Left lung (tissue), 10 donors: Measurements from ENCODE around the gene STAT5A. TPM values are rescaled to one million over a fixed set of nuclear protein-coding genes. Genes with fewer than 3 reads are reported as not detected.
"Not testable (repeated sequence)": the region's sequence is repeated elsewhere in the genome, so short reads cannot be mapped to it uniquely, and the experiment has no call there.

Experiments used
- ATAC-seq: fragments of 200-7000 bp; cut with Tn5 transposase; one replicate; pipeline ENCODE4 v1.9.1; 2020; ENCODE audit warnings: moderate library complexity
- DNase-seq, 4 donors: peaks; one replicate each; pipeline ENCODE4 v3.0.0-alpha.2; 2013 to 2020
- H3K27ac ChIP-seq, 2 donors: fragments of 200-600 bp; sonication (generic) in 1 of 2; one replicate each; pipeline versions ENCODE4 v1.5.0 to v1.8.0; 2020 to 2021
- H3K27me3 ChIP-seq, 2 donors: fragments of 200-600 bp; sonication (generic) in 1 of 2; one replicate each; pipeline versions ENCODE4 v1.5.0 to v1.8.0; 2020 to 2021
- H3K36me3 ChIP-seq, 2 donors: fragments of 200-600 bp; sonication (generic) in 1 of 2; one replicate each; pipeline versions ENCODE4 v1.5.0 to v1.8.0; 2020 to 2021
- H3K4me1 ChIP-seq, 2 donors: fragments of 200-600 bp; one replicate each; pipeline ENCODE4 v1.8.0; 2021
- H3K4me3 ChIP-seq, 2 donors: fragments of 200-600 bp; sonication (generic) in 1 of 2; one replicate each; pipeline versions ENCODE4 v1.5.0 to v1.8.0; 2020 to 2021; ENCODE audit warnings: mild to moderate bottlenecking in 1 of 2
- H3K9me3 ChIP-seq, 2 donors: fragments of 200-600 bp; sonication (generic) in 1 of 2; one replicate each; pipeline versions ENCODE4 v1.5.0 to v1.8.0; 2020 to 2021
- intact Hi-C, 2 donors: fragments of 100-400 bp; cut with DNase I; formaldehyde crosslinking; loops; one replicate each; pipeline versions ENCODE4 v1.11.2 to v1.14.2; 2022
- polyA plus RNA-seq, 6 donors: library from polyadenylated mRNA; unstranded; fragments of 120-200 nt; gene quantifications; one replicate each; pipeline ENCODE4 v1.2.1, GENCODE V29; 2013; ENCODE audit not compliant: insufficient read length in 6 of 6
- total RNA-seq, 2 donors: library from RNA; stranded (reverse); fragmentation: NEBNext Ultra II Directional; extraction: Animal tissue kit (Norgen Biotek cat#: 25700); gene quantifications; one replicate each; pipeline ENCODE4 v1.2.1, GENCODE V29; 2021
- TF ChIP-seq, protein P1 (sequence below), 2 donors: fragments of 200-600 bp; sonication (generic) in 1 of 2; IDR thresholded peaks; one replicate each; pipeline versions ENCODE4 v1.5.0 to v1.8.0; 2021; ENCODE audit warnings: antibody characterized with exemption in 2 of 2
- donor health status: DM: no; HTN: yes; CAD: no.
- donor health status: DM: no; HTN: no; CAD: no.

STAT5A gene
- total and polyA plus RNA-seq, 8 donors: 10.3 to 47.4 (median 12.3) TPM

DNA sequence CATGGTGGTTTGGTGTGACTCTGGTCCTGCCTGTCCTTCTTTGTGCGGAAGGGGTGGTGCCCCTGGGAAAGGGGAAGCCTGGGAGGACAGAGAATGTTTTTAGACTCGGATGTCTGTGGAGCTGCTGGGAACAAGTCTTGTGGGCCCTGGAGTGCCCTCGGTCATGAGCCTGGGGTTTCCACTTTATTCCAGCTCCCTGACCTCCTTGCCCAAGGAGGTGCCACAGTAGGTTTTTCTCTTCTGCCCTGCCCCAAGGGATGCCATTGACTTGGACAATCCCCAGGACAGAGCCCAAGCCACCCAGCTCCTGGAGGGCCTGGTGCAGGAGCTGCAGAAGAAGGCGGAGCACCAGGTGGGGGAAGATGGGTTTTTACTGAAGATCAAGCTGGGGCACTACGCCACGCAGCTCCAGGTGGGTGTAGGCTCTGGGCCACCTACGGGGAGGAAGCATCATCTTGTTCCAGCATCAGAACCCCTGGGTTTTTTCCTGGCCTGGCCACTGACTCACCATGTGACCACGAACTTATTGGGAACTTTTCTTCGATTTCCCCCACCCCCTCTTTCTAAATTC, 1.4 kb downstream of the STAT5A start:
- H3K36me3 ChIP-seq: peaks cover 0 to 35% of the 10 kb centered on the region in 2 donors
- H3K4me3 ChIP-seq: peak overlapping the region; percentile 65 to 79
- TF ChIP-seq, protein P1, sequence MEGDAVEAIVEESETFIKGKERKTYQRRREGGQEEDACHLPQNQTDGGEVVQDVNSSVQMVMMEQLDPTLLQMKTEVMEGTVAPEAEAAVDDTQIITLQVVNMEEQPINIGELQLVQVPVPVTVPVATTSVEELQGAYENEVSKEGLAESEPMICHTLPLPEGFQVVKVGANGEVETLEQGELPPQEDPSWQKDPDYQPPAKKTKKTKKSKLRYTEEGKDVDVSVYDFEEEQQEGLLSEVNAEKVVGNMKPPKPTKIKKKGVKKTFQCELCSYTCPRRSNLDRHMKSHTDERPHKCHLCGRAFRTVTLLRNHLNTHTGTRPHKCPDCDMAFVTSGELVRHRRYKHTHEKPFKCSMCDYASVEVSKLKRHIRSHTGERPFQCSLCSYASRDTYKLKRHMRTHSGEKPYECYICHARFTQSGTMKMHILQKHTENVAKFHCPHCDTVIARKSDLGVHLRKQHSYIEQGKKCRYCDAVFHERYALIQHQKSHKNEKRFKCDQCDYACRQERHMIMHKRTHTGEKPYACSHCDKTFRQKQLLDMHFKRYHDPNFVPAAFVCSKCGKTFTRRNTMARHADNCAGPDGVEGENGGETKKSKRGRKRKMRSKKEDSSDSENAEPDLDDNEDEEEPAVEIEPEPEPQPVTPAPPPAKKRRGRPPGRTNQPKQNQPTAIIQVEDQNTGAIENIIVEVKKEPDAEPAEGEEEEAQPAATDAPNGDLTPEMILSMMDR (IDR thresholded peaks at IDR 0.05): no peak
- no peak for DNase-seq
- H3K9me3 ChIP-seq: no peaks in the 10 kb centered on the region
- intact Hi-C loops: no loop called here
- H3K27me3 ChIP-seq: no peaks in the 10 kb centered on the region
- ATAC-seq: peak; percentile 7
- peaks cover 16 to 74% of the 10 kb centered on the region in 2 donors for H3K4me1 ChIP-seq
- peak overlapping the region; percentile 90 to 95 for H3K27ac ChIP-seq

GRCh38 chr17:42290577-42290976, 2.3 kb downstream of the STAT5A start:
- intact Hi-C loops: no loop called here
- peaks cover 0 to 44% of the 10 kb centered on the region in 2 donors for H3K36me3 ChIP-seq
- H3K27me3 ChIP-seq: no peaks in the 10 kb centered on the region
- no peak overlapping the region for H3K4me3 ChIP-seq
- H3K27ac ChIP-seq: no peak overlapping the region
- H3K4me1 ChIP-seq: peaks cover 16 to 77% of the 10 kb centered on the region in 2 donors
- TF ChIP-seq, protein P1 (IDR thresholded peaks at IDR 0.05): no peak
- DNase-seq (peak in 1 of 4 donors; percentile 8), ATAC-seq (no peak)
- no peaks in the 10 kb centered on the region for H3K9me3 ChIP-seq

DNA sequence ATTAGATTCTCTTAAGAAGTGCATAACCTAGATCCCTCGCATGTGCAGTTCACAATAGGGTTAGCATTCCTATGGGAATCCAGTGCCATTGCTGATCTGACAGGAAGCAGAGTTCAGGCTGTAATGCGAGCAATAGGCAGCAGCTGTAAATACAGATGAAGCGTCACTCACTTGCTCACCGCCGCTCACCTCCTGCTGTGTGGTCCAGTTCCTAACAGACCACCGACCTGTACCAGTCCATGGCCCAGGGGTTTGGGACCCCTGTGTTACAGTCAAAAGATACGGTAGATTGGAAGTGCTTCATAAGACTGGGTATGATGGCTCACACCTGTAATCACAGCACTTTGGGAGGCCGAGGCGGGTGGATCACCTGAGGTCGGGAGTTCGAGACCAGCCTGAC, 2.8 kb downstream of the STAT5A start:
- H3K4me3 ChIP-seq: no peak overlapping the region
- H3K9me3 ChIP-seq: no peaks in the 10 kb centered on the region
- ATAC-seq (no peak), DNase-seq (peak in 1 of 4 donors; percentile 25)
- H3K27ac ChIP-seq: no peak overlapping the region
- peaks cover 16 to 75% of the 10 kb centered on the region in 2 donors for H3K4me1 ChIP-seq
- no peaks in the 10 kb centered on the region for H3K27me3 ChIP-seq
- H3K36me3 ChIP-seq: peaks cover 0 to 49% of the 10 kb centered on the region in 2 donors
- intact Hi-C loops: no loop called here
- TF ChIP-seq, protein P1 (IDR thresholded peaks at IDR 0.05): no peak

- Histone ChIP-seq H3K4me1 (peaks cover 0 to 45% of the 10 kb centered on the region in 2 donors), H3K9me3 (no peaks in the 10 kb centered on the region), H3K27me3 (no peaks in the 10 kb centered on the region), H3K36me3 (peaks cover 0 to 82% of the 10 kb centered on the region in 2 donors), H3K27ac (peak overlapping the region in 1 of 2 donors; percentile 18), H3K4me3 (no peak overlapping the region)
- intact Hi-C loops: no loop called here
- TF ChIP-seq, protein P1 (IDR thresholded peaks at IDR 0.05): no peak
- ATAC-seq (peak; percentile 19), DNase-seq (peak in 1 of 4 donors; percentile 26)
These were observed 6.4 kb downstream of the STAT5A start for GRCh38 chr17:42294469-42295398.

GRCh38 chr17:42296012-42296411, 7.7 kb downstream of the STAT5A start:
- DNase-seq: no peak
- Histone ChIP-seq H3K4me1 (peaks cover 0 to 32% of the 10 kb centered on the region in 2 donors), H3K27ac (no peak overlapping the region), H3K9me3 (no peaks in the 10 kb centered on the region), H3K4me3 (no peak overlapping the region), H3K36me3 (peaks cover 0 to 92% of the 10 kb centered on the region in 2 donors), H3K27me3 (no peaks in the 10 kb centered on the region)
- intact Hi-C loops: no loop called here
- ATAC-seq: no peak
- TF ChIP-seq, protein P1 (IDR thresholded peaks at IDR 0.05): no peak

- H3K27me3 ChIP-seq, intact Hi-C loops, H3K27ac ChIP-seq, H3K9me3 ChIP-seq, H3K4me3 ChIP-seq, DNase-seq, ATAC-seq: not testable (repeated sequence)
- peaks cover 0 to 17% of the 10 kb centered on the region in 2 donors for H3K4me1 ChIP-seq
- H3K36me3 ChIP-seq: peaks cover 0 to 93% of the 10 kb centered on the region in 2 donors
These were observed 9.5 kb downstream of the STAT5A start for GRCh38 chr17:42297775-42298174.

GRCh38 chr17:42299361-42299760, 11.1 kb downstream of the STAT5A start:
- H3K4me1 ChIP-seq, H3K9me3 ChIP-seq, ATAC-seq, intact Hi-C loops, DNase-seq, H3K4me3 ChIP-seq, H3K27ac ChIP-seq, H3K27me3 ChIP-seq: not testable (repeated sequence)
- H3K36me3 ChIP-seq: peaks cover 0 to 93% of the 10 kb centered on the region in 2 donors
